ELR (cell line): ENCODE results near the gene GREB1L.

Source experiments
- DNase-seq: peaks from one replicate; pipeline ENCODE4 v3.0.0-alpha.2; 2015; ENCODE audit warnings: low read depth

Gene GREB1L

GRCh38 chr18:21484851-21485636, 243.0 kb downstream of the GREB1L start:
- peak; percentile 32 for DNase-seq

- no peak for DNase-seq
Observed at GRCh38 chr18:21486905-21487437, 244.9 kb downstream of the GREB1L start.

GRCh38 chr18:21489119-21489750, 247.2 kb downstream of the GREB1L start:
- DNase-seq = peak; percentile 68

- no peak for DNase-seq
Observed at GRCh38 chr18:21489919-21490495, 248.0 kb downstream of the GREB1L start.

- DNase-seq = no peak
Observed at GRCh38 chr18:21490748-21491147, 248.7 kb downstream of the GREB1L start.

GRCh38 chr18:21496277-21496835, 254.3 kb downstream of the GREB1L start:
- no peak for DNase-seq

- DNase-seq = no peak
Observed at GRCh38 chr18:21499997-21500396, 258.0 kb downstream of the GREB1L start.

- no peak for DNase-seq
Observed at GRCh38 chr18:21502661-21503060, 260.6 kb downstream of the GREB1L start.

GRCh38 chr18:21507913-21508701, 266.1 kb downstream of the GREB1L start:
- no peak for DNase-seq

GRCh38 chr18:21509062-21509461, 267.0 kb downstream of the GREB1L start:
- peak; percentile 19 for DNase-seq

GRCh38 chr18:21513292-21513691, 271.3 kb downstream of the GREB1L start:
- DNase-seq = no peak

GRCh38 chr18:21513741-21514140, 271.7 kb downstream of the GREB1L start:
- no peak for DNase-seq

GRCh38 chr18:21522530-21522929, 280.5 kb downstream of the GREB1L start:
- no peak for DNase-seq

GRCh38 chr18:21525916-21526315, 283.9 kb downstream of the GREB1L start:
- DNase-seq = no peak

- no peak for DNase-seq
Observed at GRCh38 chr18:21526463-21526862, 284.4 kb downstream of the GREB1L start.

GRCh38 chr18:21534327-21534726, 292.3 kb downstream of the GREB1L start:
- no peak for DNase-seq

- no peak for DNase-seq
Observed at GRCh38 chr18:21538230-21538629, 296.2 kb downstream of the GREB1L start.

GRCh38 chr18:21546423-21546822, 304.4 kb downstream of the GREB1L start:
- DNase-seq = no peak

- no peak for DNase-seq
Observed at GRCh38 chr18:21548647-21549046, 306.6 kb downstream of the GREB1L start.

GRCh38 chr18:21550510-21550970, 308.5 kb downstream of the GREB1L start:
- no peak for DNase-seq

GRCh38 chr18:21557607-21558253, 315.7 kb downstream of the GREB1L start:
- DNase-seq = no peak
